K562 (cell line): ENCODE data around the gene DCAF15. TPM values are rescaled to one million over a fixed set of nuclear protein-coding genes. Genes with fewer than 3 reads are reported as not detected.

Source experiments
- ARID4B ChIP-seq: sonication (generic); formaldehyde crosslinking; IDR thresholded peaks from 2 replicates; pipeline ENCODE4 v1.8.0; 2022; ENCODE audit warnings: mild to moderate bottlenecking, missing genetic modification reagents
- BCOR ChIP-seq: fragments of 450-650 bp; IDR thresholded peaks from 2 replicates; pipeline ENCODE4 v1.6.1; 2016
- E2F3 ChIP-seq: fragments of 250-450 bp; sonication (Bioruptor Pico); IDR thresholded peaks from 2 replicates; pipeline ENCODE4 v1.4.0; 2020; ENCODE audit warnings: mild to moderate bottlenecking
- GTF2B ChIP-seq: IDR thresholded peaks from 2 replicates; pipeline ENCODE4 v1.6.1; 2011; ENCODE audit not compliant: insufficient read length; ENCODE audit errors: extremely low read depth
- HBP1 ChIP-seq: fragments of 450-650 bp; formaldehyde crosslinking; IDR thresholded peaks from 2 replicates; pipeline ENCODE4 v1.4.0; 2022; ENCODE audit warnings: missing genetic modification characterization
- HINFP ChIP-seq: fragments of 450-650 bp; conservative IDR thresholded peaks from 2 replicates; pipeline ENCODE4 v1.6.1; 2016; ENCODE audit warnings: missing genetic modification characterization, low read depth, mild to moderate bottlenecking, control low read depth, missing compliant biosample characterization
- MCM2 ChIP-seq: fragments of 450-650 bp; IDR thresholded peaks from 2 replicates; pipeline ENCODE4 v1.6.1; 2017; ENCODE audit warnings: low read depth, mild to moderate bottlenecking
- NFE2 ChIP-seq: IDR thresholded peaks from 2 replicates; pipeline ENCODE4 v1.6.1; 2014; ENCODE audit warnings: antibody characterized with exemption, low read depth
- NR2C1 ChIP-seq, 2 experiments: fragments of 450-650 bp; IDR thresholded peaks; 2 replicates each; pipeline ENCODE4 v1.6.1; 2017; ENCODE audit warnings: mild to moderate bottlenecking in 2 of 2, antibody characterized with exemption in 1 of 2, inconsistent platforms in 1 of 2, missing compliant biosample characterization in 1 of 2, missing genetic modification characterization in 1 of 2
- PHF8 ChIP-seq: fragments of 200-600 bp; sonication (generic); IDR thresholded peaks from 2 replicates; pipeline ENCODE4 v1.6.1; 2012; ENCODE audit warnings: mixed run types, mild to moderate bottlenecking, inconsistent platforms, low read length, moderate library complexity, borderline replicate concordance
- PRPF4 ChIP-seq: fragments of 200-400 bp; formaldehyde crosslinking; IDR thresholded peaks from one replicate; pipeline ENCODE4 v1.6.1; 2017; ENCODE audit warnings: low read length, low read depth, mild to moderate bottlenecking; ENCODE audit not compliant: insufficient read depth, poor library complexity, severe bottlenecking
- SMAD4 ChIP-seq: fragments of 250-450 bp; sonication (Bioruptor Pico); conservative IDR thresholded peaks from 2 replicates; pipeline ENCODE4 v1.8.0; 2021; ENCODE audit warnings: inconsistent platforms, mild to moderate bottlenecking, moderate library complexity
- ZBTB17 ChIP-seq: fragments of 450-650 bp; formaldehyde crosslinking; IDR thresholded peaks from 2 replicates; pipeline ENCODE4 v1.4.0; 2020; ENCODE audit warnings: mild to moderate bottlenecking
- ZKSCAN1 ChIP-seq: fragments of 150-350 bp; IDR thresholded peaks from 2 replicates; pipeline ENCODE4 v1.6.1; 2016; ENCODE audit warnings: low read depth, low read length
- ZNF431 ChIP-seq: sonication (generic); formaldehyde crosslinking; IDR thresholded peaks from 2 replicates; pipeline ENCODE4 v1.8.0; 2022; ENCODE audit warnings: mild to moderate bottlenecking, missing genetic modification reagents
- polyA plus RNA-seq, 8 experiments: library from polyadenylated mRNA; depleted of rRNA in 4 of 8; stranded (reverse) in 5 of 8; unstranded in 3 of 8; fragments of >200 nt; fragmentation: Nextera tagmentation in 2 of 8; fragmentation: Illumina TruSeq in 1 of 8; extraction: Ambion mirVana in 2 of 8; extraction: Trizol in 1 of 8; gene quantifications; 2 replicates each; pipeline versions ENCODE4 v1.2.1 to v1.2.3, GENCODE V29; 2011 to 2014; ENCODE audit warnings: inconsistent platforms in 1 of 8, missing spikeins in 1 of 8
- total RNA-seq, 7 experiments: library from RNA; depleted of rRNA in 6 of 7; stranded (reverse); fragments of >200 nt in 6 of 7; fragmentation: Illumina TruSeq in 2 of 7; extraction: Trizol in 2 of 7; gene quantifications; 2 replicates each; pipeline versions ENCODE4 v1.2.1 to v1.2.3, GENCODE V29; 2011 to 2021; ENCODE audit warnings: low replicate concordance in 1 of 7

The DCAF15 gene
- total and polyA plus RNA-seq, 9 of the 15 experiments (the other 6 are each of a cell fraction or from before 2014, with no cell fraction given) = 0.17 to 68.5 (median 27.7) TPM

GRCh38 chr19:14006766-14007562, 54.7 kb downstream of the DCAF15 start (continued):
- TF ChIP-seq ARID4B = no peak; the same call in 1 of the 2 replicates
- TF ChIP-seq NR2C1 (IDR thresholded peaks at IDR 0.05) = peak; percentile 93
- peak; percentile 95 for TF ChIP-seq NR2C1 (tag; IDR thresholded peaks at IDR 0.05)
- TF ChIP-seq PRPF4 = peak; percentile 46
- peak; percentile 84 for TF ChIP-seq ZKSCAN1
- TF ChIP-seq HBP1 (CRISPR knock-in tag) = peak; percentile 77; the same call in 1 of the 2 replicates
- peak; percentile 100 for TF ChIP-seq SMAD4 (CRISPR knock-in tag)
- TF ChIP-seq E2F3 (CRISPR knock-in tag) = peak; percentile 46; the same call in 1 of the 2 replicates
- 0 out of 2 replicates have a peak, but pooled peaks have one; percentile 41 for TF ChIP-seq HINFP (tag)
- peak; percentile 99 for TF ChIP-seq BCOR
- TF ChIP-seq GTF2B = no peak
- no peak for TF ChIP-seq MCM2
- TF ChIP-seq ZNF431 (CRISPR knock-in tag) = peak; percentile 79; the same call in 1 of the 2 replicates
- peak; percentile 83; the same call in 1 of the 2 replicates for TF ChIP-seq PHF8
- TF ChIP-seq ZBTB17 (CRISPR knock-in tag) = peak; percentile 79; the same call in 1 of the 2 replicates
- TF ChIP-seq NFE2 = peak; percentile 35; the same call in 1 of the 2 replicates
